ENCODE data around the gene ATP6V0D1.

Gene ATP6V0D1

GRCh38 chr16:67448580-67448979 is 32.4 kb downstream of the ATP6V0D1 start:
- no peak for DNase-seq (ENCODE audit: extremely low spot score)
- TF ChIP-seq SUZ12 (IDR thresholded peaks at IDR 0.05) = no peak
- no peak for TF ChIP-seq PKNOX1 (IDR thresholded peaks at IDR 0.05)
- POLR2A ChIA-PET = no interaction called here
- CTCF ChIA-PET = interaction anchor here (0.9 kb wide), 2 partner anchors 8 to 22 kb away, joined by 3 to 5 read pairs; no protein-coding TSS in a partner anchor

- TF ChIP-seq NFRKB (IDR thresholded peaks at IDR 0.05) (no peak), TARDBP (IDR thresholded peaks at IDR 0.05) (no peak), ARNT (IDR thresholded peaks at IDR 0.05) (no peak), BHLHE40 (IDR thresholded peaks at IDR 0.05; ENCODE audit: borderline replicate concordance) (no peak), ZNF384 (IDR thresholded peaks at IDR 0.05) (no peak), FOXA1 (IDR thresholded peaks at IDR 0.05) (no peak), LEF1 (IDR thresholded peaks at IDR 0.05; ENCODE audit: borderline replicate concordance) (no peak), FOXM1 (IDR thresholded peaks at IDR 0.05; ENCODE audit: borderline replicate concordance) (no peak)
- CTCF ChIA-PET = interaction anchor here (0.7 to 2.5 kb wide), 4 partner anchors 9 to 21 kb away, joined by 3 to 11 read pairs (median 4); no protein-coding TSS in a partner anchor
- POLR2A ChIA-PET = interaction anchor here (1.0 kb wide), 1 partner anchor 33 kb away, joined by 3 read pairs; the partner anchor contains the start of gene ATP6V0D1
- peak; percentile 67 for DNase-seq (ENCODE audit: extremely low spot score)
These were observed 33.4 kb downstream of the ATP6V0D1 start for GRCh38 chr16:67447508-67448076.

GRCh38 chr16:67446968-67447507 is 33.9 kb downstream of the ATP6V0D1 start:
- CTCF ChIA-PET = interaction anchor here (0.7 to 2.5 kb wide), 4 partner anchors 9 to 187 kb away, joined by 3 to 11 read pairs (median 4); partner anchors contain the start of gene ZDHHC1
- TF ChIP-seq TARDBP (IDR thresholded peaks at IDR 0.05) = no peak
- TF ChIP-seq FOXM1 (IDR thresholded peaks at IDR 0.05; ENCODE audit: borderline replicate concordance) = no peak
- no peak for TF ChIP-seq L3MBTL2 (conservative IDR thresholded peaks at IDR 0.05)
- no peak for TF ChIP-seq ELF4 (IDR thresholded peaks at IDR 0.05)
- no peak for TF ChIP-seq BHLHE40 (IDR thresholded peaks at IDR 0.05; ENCODE audit: borderline replicate concordance)
- TF ChIP-seq CTBP1 (IDR thresholded peaks at IDR 0.05; ENCODE audit: borderline replicate concordance) = no peak
- no peak for TF ChIP-seq FOXK2 (IDR thresholded peaks at IDR 0.05)
- no peak for TF ChIP-seq LEF1 (IDR thresholded peaks at IDR 0.05; ENCODE audit: borderline replicate concordance)
- TF ChIP-seq PKNOX1 (IDR thresholded peaks at IDR 0.05) = no peak
- POLR2A ChIA-PET = interaction anchor here (1.0 kb wide), 1 partner anchor 34 kb away, joined by 3 read pairs; the partner anchor contains the start of gene ATP6V0D1
- no peak for DNase-seq (ENCODE audit: extremely low spot score)

DNA sequence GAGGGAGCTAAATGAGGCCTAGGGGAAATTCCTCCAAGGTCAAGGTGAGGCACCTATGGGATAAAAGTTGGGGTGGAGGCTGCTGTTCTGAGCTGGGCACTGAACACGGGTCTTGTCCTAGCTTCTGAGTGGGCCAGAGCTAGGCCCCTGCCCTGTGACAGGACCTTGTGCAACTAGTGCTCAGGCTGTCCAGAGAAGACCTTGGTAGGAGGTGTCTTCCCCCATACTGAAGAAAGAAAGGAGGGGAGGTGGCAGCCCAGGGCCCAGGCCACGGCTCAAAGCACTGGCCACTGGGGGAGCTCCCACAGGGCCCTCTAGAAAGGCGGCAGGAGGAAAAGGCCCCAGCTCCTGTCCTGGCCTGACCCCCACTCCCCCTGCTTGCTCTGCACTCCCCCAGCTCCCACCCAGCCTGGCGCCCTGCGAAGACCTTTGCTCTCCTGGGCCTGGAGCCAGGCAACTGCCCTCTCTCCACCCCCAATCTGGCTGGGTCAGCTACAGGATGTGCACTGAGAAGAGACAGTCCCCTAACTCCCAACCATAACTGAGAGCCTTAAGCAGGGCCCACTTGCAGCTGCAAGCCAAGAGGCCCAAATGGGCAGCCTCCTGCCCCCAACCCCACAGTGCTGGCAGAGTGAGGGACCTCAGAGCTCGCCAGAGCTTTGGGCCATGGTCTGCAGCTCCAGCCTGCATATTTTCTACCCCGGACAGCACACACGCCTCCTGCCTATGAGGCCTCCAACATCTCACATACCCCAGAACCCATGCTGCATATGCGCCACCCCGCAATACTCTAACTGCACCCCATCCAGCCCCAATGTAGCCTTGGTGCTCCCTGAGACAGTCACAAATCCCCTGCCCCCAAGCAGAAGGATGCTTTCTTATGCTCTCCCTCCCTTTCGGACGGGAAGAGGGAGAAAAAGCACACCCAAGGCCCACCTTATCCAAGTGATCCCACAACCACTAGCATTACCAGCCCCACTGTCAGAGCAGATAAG is 34.7 kb downstream of the ATP6V0D1 start:
- ChIA-PET CTCF (interaction anchor here (0.6 to 2.5 kb wide), 7 partner anchors 10 to 187 kb away, joined by 3 to 11 read pairs (median 3); partner anchors contain the start of gene ZDHHC1), POLR2A (no interaction called here)
- no peak for TF ChIP-seq FOXK2 (IDR thresholded peaks at IDR 0.05)
- no peak for TF ChIP-seq HDGF (IDR thresholded peaks at IDR 0.05; ENCODE audit: borderline replicate concordance)
- TF ChIP-seq ARNT (IDR thresholded peaks at IDR 0.05) = no peak
- no peak for TF ChIP-seq SP1 (IDR thresholded peaks at IDR 0.05)
- TF ChIP-seq FOXA1 (IDR thresholded peaks at IDR 0.05) = no peak
- no peak for DNase-seq (ENCODE audit: extremely low spot score)

DNA sequence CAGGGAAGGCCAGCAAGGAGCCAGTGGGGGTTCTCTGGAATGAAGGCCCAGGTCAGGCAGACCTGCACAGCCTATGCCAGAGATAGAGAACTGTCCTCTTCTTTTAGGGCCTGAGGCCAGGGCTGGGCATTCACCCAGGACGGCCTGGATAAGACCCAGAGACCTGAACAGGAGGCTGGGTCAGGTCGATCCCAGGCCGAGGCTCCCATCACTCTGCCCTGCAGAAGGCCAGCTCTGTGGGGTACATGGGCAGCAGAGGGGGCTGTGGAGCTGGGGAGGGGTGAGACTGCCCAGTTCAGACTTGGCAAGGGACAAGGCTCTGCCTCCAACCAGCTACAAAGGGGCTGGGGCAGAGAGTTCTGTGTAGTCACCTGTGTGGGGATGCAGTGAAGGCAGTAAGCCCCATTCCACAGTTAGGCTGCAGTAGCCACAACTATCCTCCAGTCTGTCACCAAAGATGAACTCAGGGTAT is 35.5 kb downstream of the ATP6V0D1 start:
- TF ChIP-seq L3MBTL2 (conservative IDR thresholded peaks at IDR 0.05) (no peak), NFRKB (IDR thresholded peaks at IDR 0.05) (no peak), BHLHE40 (IDR thresholded peaks at IDR 0.05; ENCODE audit: borderline replicate concordance) (no peak), LEF1 (IDR thresholded peaks at IDR 0.05; ENCODE audit: borderline replicate concordance) (no peak), PKNOX1 (IDR thresholded peaks at IDR 0.05) (no peak), FOXM1 (IDR thresholded peaks at IDR 0.05; ENCODE audit: borderline replicate concordance) (no peak), TARDBP (IDR thresholded peaks at IDR 0.05) (no peak), SP1 (IDR thresholded peaks at IDR 0.05) (no peak), ELF4 (IDR thresholded peaks at IDR 0.05) (no peak), FOXA1 (IDR thresholded peaks at IDR 0.05) (no peak), ARNT (IDR thresholded peaks at IDR 0.05) (no peak), CTBP1 (IDR thresholded peaks at IDR 0.05; ENCODE audit: borderline replicate concordance) (no peak), ZNF384 (IDR thresholded peaks at IDR 0.05) (no peak), FOXK2 (IDR thresholded peaks at IDR 0.05) (no peak), HDGF (IDR thresholded peaks at IDR 0.05; ENCODE audit: borderline replicate concordance) (no peak), SUZ12 (IDR thresholded peaks at IDR 0.05) (no peak)
- DNase-seq (ENCODE audit: extremely low spot score) = no peak
- ChIA-PET CTCF (interaction anchor here (0.9 to 2.5 kb wide), 4 partner anchors 10 to 29 kb away, joined by 3 to 11 read pairs (median 4); partner anchors contain the start of gene ZDHHC1), POLR2A (no interaction called here)

- ChIA-PET CTCF (interaction anchor here (1.1 to 2.5 kb wide), 3 partner anchors 9 to 19 kb away, joined by 3 to 11 read pairs (median 5); no protein-coding TSS in a partner anchor), POLR2A (no interaction called here)
- no peak for TF ChIP-seq L3MBTL2 (conservative IDR thresholded peaks at IDR 0.05)
- TF ChIP-seq ARNT (IDR thresholded peaks at IDR 0.05) = no peak
- TF ChIP-seq ZNF384 (IDR thresholded peaks at IDR 0.05) = no peak
- DNase-seq (ENCODE audit: extremely low spot score) = no peak
These were observed 35.9 kb downstream of the ATP6V0D1 start for GRCh38 chr16:67445126-67445426.

All from HEK293T (cell line).